Measurements from ENCODE around the gene KLHL29.
"Not testable (repeated sequence)": the region's sequence is repeated elsewhere in the genome, so short reads cannot be mapped to it uniquely, and the experiment has no call there.

KLHL29 gene

DNA sequence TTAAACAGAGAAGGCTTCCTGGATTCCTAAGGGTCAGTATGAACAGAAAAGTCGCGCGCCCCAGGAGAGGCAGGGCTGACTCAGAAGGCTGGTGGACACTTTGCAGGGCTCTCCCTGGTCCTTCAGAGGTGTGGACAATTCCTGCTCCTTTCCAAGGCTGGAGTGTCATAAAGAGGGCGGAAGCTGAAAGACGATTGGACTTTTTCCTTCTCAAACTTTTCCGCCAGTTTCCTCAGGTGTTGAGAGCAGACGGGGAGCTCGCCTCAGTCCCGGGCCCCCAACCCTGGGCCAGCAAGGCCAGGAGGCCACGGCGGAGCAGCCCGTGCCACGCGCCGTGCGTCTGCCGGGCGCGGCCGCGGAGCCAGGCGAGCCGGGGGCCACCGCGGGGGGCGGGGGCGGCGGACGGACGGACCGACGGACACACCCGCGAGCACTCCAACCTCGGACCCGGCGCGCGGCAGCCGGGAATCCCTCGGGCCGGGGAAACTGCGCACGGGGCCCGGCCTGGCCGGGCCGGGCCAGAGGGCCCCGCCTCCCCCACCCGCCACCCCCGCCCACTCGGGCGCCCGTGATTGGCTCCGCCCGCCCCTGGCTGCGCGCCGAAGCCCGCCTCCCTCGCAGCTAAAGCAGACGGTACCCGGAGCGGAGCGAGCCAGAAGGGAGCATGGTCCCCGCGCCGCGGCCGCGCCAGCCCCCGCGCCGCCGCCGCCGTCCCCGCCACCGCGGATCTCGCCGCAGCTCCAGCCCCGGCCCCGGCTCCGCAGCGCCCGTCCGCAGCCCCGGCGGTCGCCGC lies at the start of gene KLHL29:
Gene KLHL29 (plus strand): TSS at position 629 of the 793 bp plus-strand sequence. CDS start 177,018 bp downstream, outside the sequence.
- DNase-seq: peak; percentile 47

DNA sequence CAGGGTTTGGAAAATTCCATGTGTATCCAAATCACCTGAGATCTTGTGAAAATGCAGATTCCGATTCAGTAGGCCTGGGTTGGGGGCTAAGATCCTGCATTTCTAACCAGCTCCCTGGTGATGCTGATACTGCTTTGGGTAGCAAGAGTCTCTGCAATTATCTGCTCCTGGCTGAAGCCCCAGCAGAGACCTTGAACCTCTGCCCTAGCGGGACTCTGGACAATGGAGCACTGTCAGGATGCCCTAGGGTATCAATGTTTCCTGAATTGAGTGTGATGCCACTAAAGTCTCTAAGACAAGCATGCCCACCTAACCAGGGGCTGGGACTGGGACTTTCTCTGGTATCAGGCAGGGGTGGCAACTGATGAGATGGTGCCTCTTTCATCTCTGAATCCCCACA lies 49.4 kb upstream of the KLHL29 start:
- DNase-seq: no peak

DNA sequence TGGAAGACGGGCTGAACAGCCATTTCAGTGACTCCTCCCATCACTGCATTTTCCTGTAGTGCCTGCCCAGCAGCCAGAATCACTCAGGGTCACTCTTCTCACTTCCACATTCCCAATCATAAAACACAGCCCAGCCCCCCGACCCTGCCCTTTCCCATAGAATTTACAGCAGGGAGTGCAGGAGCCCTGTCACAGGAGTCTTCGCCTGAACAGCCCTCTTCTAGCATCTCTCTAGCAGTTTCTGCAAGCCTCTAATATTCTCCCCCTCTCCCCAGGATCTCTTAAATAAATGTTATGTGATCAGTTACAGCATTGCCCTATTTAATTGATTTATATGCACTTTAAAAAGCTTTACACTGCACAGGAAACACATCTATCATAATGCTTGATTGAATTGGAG lies 42.9 kb upstream of the KLHL29 start:
- no peak for DNase-seq

DNA sequence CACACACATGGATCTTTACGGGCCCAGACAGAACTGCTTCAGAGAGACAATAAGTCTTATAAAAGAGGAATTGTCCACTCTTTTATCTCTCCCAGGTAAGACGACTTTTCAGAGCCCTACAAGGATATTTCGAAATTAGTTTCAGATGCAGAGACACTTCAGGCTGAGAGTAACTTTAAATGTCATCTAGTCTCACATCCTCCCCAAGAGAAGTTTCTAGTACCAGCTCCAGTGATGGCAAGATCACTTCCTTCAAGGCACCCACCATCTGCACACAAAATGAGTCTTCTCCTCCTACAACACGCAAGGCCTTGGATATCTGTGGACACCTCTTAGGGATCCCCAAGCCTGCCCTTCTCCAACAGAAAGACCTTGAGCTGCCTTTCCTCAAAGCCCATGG lies 39.0 kb upstream of the KLHL29 start:
- DNase-seq: no peak

DNA sequence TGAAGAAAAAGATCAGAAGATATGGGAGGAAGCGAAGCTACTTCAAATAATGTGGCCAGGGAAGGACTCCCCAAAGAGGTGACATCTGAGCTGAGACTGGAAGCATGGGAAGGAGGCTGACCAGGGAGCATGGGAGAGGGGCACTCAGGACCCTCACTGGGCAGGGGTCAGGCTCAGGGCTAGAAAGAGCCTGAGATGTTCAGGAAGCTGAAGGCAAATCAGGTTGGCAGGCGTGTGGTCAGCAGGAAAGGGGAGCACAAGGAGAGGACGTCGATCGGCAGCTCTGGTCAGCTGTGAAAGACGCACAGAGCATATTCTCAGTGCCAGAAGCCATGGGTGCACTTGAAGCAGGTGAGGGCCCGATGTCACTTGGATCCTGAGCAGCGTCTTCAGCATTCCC lies 38.2 kb upstream of the KLHL29 start:
- DNase-seq: no peak

DNA sequence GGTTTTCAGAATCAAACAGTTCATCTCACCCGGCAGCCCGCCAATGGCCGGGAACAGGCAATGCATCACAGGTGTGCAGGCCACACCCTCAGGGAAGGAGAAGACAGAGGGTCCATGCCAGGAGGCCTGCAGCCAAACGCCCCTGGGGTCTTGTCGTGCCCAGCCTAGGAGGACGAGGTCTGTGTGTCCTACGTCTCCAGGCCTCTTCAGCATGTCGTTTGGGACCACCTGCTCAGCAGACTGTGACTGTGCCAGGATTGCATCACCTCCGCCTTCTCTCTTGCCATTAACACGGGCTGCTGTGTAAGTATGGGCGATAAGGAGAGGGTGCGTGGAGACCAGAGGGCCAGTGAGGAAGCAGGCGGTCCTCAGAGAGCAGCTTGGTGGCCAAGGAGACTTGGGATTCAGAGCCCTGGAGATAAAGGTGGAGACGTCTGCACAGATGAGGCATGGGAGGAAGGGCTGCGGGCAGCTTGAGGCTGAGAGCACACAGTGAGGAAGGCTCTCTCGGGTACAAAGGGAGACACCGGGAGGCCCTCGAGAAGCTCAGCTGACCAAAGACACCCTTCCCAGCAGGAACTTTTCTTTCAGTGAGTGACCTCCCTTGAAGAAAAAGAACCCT lies 37.4 kb upstream of the KLHL29 start:
- DNase-seq: no peak

DNA sequence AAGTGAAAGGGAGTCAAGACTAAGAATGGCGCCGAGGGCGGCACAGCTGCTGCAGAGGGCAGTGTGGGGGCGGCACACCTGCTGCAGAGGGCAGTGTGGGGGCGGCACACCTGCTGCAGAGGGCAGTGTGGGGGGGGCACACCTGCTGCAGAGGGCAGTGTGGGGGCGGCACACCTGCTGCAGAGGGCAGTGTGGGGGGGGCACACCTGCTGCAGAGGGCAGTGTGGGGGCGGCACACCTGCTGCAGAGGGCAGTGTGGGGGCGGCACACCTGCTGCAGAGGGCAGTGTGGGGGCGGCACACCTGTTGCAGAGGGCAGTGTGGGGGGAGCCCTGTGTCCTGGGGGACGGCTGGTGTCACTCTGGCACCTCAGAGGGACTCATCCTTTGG lies 36.9 kb upstream of the KLHL29 start:
- DNase-seq: not testable (repeated sequence)

DNA sequence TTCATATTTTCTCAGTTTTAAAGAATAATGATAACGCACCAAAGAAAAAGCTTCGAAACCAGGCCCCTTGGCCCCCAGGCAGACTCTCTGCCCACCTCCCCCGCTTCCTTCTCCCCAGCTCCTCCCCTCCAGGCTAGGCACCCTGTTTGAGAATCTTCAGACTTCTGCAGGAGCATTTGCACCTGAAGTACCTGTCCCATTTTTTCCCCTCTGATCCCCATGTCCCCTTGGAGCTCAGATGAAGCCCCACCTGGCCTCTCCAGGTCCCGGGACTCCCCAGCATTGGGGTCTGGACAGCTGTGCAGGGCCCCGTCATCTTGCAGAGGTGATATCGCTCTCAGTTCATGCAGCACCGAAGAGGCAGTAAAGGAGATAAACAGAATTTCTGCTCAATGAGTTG lies 35.5 kb upstream of the KLHL29 start:
- no peak for DNase-seq

DNA sequence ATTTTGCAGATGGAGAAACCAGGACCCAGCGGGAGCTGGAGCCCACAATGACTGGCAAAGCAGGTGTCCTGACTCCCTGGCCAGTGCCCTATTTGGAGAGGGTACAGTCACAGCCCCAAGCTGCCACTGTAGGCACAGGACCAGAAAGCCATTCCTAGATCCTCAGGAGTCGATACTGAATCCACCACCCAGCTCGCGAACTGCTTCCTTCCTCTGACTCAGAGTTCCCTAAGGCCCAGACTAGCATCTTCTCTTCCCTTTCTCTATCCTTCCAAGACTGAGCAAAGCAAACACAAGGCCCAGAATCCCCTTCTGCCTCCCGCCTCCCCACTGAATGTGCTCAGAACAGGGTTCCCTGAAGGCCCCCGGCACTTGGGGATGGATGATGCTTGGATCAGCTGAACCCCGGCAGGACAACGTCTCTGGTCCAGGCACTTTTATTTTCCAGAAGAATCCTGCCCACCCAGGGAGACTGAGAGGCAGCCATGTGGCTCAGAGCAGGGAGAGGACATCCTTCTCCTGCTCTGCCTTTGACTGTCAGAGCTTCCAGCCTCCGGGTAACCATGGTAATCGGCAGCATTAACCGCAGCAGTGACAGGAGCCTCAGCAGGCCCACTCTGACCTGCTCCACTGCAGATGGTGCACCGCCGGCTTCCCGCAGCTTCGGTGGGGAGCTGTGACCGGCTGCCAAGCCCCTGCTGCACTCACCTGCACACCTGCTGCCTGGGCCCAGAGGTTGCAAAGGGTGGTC lies 34.8 kb upstream of the KLHL29 start:
- DNase-seq: peak; percentile 11

DNA sequence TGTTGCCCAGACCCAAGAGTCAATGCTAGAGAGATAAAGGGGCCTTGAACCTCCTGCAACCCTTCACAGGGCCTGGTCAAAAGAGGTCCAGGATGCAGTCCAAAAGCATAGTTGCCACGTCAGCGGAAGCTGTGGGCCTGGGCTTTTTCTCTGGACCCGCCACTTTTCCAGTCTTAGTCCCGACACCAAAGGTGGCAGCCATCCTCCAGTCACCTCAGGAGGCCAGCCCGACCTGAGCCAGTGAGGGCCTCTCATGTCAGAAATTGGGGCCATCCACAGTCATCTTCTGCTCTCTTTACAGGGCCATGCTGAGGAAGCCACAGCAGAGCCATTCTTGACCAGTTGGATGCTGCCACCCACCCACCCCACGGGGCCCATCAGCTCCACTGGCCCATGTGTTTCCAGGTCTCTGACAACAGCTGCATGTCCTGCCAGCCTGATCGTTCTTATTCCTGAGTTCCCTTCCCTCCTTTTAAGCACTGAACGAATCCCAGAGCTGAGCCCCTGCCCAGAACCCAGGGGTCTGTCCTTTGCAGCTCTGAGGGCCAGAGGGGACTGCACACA lies 34.1 kb upstream of the KLHL29 start:
- no peak for DNase-seq

DNA sequence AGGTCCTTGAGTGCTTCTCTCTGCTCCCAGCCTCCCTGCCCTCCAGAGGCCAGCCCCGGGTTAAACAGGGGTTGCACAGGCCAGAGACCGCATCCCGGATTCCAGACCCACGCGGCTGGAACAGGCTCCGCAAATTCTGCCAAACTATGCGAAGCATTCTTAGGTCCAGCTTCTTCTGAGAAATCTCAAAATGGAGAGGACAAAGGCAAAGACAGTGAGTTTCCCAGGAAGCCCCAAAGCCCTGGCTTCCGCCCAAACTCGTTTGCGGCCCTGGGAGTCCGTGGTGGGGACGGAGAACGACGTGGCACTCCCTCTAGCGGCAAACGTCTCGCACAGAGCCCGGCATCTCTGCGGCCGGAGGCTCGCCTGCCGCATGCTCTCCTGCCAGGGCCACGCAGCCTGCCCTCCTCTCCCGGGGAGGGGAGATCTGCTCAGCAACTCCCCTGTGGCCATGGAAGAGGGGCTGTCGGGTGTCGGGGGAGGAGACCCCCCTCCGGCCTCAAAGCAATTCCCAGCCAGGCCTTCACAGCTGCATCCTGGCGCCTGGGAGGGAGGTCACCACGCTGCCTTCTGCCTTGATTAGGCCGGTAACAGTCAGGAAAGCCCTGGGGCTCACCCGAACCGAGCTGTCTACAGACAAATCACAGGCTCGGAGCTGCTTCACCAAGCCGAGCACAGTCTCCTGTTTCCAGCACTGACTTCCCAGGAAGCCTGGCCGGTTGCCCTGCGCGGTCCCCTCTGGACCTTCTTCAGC lies 33.4 kb upstream of the KLHL29 start:
- DNase-seq: peak; percentile 27

DNA sequence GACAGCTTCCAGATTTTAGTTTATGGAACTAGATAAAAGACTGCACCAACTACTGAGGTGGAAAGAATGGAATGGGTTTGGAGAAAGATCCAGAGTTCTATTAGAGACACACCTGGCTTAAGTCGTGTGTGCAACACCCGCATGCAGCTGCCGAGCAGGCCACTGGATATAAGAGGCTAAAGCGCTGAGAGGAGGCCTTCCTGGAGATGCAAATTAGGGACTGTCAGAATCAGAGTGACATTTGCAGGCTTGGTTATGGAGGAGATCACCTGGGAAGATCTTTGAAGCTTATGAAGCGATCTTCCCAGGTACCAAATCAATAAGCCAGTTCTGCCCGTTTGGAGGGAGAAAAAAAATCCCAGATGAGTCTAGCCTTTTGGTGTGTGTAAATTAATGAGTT lies 30.4 kb upstream of the KLHL29 start:
- DNase-seq: no peak

DNA sequence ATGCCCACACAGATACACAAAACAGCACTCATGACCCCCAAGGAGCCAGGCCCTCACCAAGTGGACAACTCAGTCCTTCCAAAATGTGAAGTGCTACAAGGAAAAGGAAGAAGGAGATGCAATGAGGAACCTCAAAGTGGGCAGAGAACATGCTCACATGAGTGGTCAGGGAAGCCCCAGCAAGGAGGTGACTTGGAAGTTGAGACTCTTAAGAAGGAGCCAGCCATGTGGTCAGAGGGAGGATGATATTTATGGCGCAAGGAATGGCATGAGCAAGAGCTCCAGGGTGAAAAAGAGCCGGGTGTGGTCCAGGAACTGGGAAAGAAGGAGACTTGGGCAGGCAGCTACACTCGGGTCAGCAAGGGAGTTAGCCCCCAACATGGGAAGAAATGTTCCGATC lies 30.0 kb upstream of the KLHL29 start:
- no peak for DNase-seq

DNA sequence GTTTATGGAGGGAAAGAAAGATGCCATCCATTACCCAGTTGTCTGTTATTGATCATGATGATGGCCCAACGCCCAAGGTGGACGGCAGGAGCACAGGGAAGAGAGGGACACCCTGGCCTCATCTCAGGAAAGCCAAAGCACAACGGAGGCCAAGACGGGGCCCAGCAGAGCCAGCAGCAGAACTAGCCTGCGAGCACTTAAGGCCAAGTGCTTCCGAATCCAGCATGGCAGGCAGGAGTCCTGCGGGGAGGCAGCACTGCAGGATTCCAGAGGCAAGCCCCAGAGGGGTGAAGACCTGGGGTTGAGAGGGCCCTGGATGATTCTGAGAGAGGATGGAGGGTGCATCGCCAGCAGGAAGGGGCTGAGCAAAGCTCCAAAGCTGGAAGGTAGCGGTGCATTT lies 28.3 kb upstream of the KLHL29 start:
- DNase-seq: no peak

DNA sequence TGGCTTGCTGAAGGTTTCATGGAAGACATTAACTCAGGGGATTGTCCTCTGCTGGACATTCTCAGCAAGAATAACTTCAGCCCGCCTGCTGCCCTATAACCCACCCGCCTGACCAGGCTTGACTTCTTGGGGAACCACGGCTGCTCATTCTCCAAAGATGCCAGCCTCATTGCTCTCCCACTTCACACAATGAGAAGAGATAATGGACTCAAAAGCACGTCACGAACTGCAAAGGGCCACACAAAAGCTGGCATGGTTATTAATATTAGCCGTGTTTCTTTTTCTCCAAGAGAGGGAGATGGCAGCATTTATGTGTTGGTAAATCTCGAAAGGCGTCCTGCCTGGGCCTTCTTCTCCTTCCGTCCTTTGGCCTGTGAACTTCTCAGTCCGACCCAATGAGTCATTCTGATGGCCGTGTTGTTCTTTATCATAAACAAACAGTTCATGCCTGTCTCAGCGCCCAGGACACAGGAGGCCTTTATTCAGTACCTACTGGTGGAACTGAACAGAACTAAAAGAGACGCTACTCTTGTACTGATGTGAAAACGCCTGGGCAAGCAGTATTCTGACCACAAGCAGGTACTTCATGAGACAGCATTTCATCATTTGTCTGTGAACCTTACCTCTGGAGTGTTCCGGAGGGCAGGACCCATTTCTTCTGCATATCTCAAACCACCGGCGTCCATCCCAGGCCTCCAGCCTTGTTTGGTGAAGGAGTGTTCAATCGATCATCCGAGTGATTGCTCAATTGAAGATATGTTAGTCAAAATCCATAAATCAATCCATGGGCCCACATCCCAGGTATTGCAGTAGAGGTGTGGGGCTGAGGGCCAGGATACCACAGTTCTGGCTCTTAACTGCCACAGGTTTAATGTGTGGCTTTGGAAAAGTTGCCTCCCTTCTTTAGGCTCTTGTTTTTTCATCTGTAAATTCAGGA lies 25.1 kb upstream of the KLHL29 start:
- DNase-seq: no peak

DNA sequence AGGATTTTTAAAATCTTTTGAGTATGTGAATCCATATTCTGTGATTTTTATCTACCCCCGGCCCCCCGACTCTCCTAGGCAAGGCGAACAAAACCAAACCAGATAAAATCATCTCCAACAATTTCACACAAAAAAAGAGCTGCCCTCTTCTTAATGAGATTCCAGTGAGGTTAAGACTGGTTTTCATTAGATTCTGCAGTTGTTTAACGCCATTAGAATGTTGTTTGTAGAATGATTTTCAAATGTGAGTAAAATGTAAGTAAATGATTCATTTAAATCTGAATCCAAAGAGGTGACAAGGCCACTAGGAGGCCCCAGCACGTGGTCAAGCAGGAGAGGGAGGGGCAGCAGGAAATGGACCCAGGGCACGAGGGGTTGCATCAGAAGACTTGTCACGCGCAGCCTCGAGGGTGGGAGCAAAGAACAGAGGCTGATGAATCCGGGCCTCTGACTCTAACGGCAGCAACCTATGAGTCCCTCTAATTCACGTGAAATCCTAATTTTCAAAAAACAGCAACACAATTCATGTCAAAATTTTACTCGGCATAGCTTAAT lies 24.3 kb upstream of the KLHL29 start:
- DNase-seq: no peak

DNA sequence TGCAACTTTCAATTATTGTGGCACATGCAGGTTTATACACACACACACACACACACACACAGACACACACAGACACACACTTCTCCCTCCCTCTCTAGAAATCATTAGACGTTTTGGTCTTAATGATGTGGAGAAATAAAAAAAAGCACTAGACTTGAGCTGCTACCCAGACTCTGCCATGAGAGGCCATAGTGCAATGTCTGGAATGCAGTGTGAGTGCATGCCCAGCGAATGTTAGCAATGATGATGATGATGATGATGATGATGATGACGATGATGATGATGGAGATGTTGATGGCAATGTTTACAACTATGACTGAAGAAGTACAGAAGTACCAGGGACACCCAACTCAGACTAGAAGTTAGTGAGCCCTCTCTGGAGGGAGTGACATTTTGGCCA lies 23.8 kb upstream of the KLHL29 start:
- no peak for DNase-seq

DNA sequence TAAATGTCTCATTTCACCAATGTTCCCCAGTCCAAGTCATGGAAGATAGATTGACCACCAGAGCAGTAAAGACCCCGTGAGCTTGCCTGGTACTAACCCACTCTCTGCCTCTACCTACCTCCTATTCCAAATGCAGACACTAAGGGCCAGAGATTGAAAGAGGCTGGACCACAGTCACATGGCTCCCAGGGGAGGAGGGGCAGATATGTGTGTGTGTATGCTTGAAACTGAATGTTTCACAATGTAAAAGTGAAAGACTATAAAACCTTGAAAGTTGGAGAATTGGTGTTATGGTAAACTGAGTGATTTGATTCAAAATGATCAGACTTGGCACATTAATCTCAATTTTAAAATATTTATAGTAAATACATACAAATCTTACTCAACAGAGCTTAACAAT lies 21.7 kb upstream of the KLHL29 start:
- DNase-seq: no peak

DNA sequence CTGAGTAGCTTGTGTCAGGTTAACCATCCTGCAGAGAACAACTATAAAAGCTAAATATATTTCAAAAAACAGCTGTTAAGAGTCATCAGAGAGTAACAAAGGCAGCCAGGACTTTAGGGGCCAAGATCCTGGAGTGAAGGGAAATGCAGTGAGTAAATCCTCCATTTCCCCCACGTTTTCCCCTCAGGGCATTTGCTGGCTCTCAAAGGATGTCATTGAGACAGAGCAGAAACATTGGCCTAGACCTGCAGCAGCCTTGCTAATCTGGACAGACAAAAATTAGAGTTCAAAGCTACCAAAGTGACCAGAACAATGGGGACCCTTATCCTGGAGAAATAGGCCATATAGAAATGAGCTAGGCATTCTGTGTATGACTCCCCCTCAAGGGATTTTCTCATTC lies 21.1 kb upstream of the KLHL29 start:
- DNase-seq: no peak

DNA sequence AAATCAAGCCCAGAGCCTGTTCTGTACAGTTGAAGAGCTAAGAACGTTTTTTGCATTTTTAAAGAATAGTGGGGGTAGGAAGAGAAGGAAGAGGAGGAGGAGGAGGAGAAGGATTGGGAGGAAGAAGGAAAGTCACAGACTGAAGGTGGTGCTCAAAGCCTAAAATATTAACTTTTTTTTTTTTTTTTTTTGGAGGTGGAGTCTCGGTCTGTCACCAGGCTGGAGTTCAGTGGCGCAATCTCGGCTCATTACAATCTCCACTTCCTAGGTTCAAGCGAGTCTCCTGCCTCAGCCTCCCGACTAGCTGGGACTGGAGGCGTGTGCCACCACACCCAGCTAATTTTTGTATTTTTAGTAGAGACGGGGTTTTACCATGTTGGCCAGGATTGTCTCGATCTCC lies 18.3 kb upstream of the KLHL29 start:
- no peak for DNase-seq

DNA sequence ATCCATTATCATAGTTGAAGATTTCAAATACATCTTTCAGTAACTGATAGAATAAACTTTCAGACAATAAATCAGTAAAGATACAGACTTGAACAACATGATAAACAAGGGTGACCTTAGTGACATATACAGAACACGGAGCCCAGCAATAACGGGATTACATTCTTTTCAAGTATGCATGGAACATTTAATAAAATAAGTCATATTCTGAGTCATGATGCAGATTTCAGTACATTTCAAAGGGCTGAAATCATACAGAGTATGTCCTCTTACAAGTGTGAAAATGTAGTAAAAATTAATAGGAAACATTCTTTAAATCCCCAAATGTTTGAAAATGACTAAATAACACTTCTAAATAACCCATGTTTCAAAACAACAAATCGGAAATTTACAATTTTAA lies 17.2 kb upstream of the KLHL29 start:
- DNase-seq: no peak

DNA sequence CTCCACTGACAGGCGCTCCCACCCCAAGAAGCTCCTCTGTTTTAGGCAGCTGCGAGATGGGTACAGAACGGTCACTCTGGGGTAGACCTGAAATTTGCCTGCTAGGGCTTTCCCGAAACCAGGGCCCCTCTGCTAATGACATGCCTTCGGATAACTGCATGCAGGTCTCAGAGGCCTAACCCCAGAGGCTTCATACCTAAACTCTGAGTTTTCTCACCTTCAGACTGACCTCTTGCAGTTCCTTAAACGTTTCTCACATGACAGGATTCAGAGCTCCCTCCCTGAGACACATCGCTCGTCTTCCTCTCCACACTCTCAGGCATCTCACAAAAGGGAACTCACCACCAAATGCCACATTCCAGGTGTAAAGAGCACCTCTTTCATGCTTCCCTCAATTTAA lies 11.3 kb upstream of the KLHL29 start:
- no peak for DNase-seq
